Endodermal cell (in vitro differentiated cells): ENCODE data around the gene LY86. TPM values are rescaled to one million over a fixed set of nuclear protein-coding genes. Genes with fewer than 3 reads are reported as not detected.

Source experiments
- DNase-seq: peaks from one replicate; pipeline ENCODE4 v3.0.0-alpha.2; 2017
- H3K27ac ChIP-seq: 2 replicates; pipeline ENCODE4 v1.5.1; 2013; ENCODE audit warnings: mild to moderate bottlenecking, low read depth, low read length, moderate library complexity
- H3K27me3 ChIP-seq: 2 replicates; pipeline ENCODE4 v1.6.1; 2013; ENCODE audit warnings: mild to moderate bottlenecking, low read length, moderate library complexity; ENCODE audit not compliant: insufficient read depth, control insufficient read depth, poor library complexity, severe bottlenecking
- H3K36me3 ChIP-seq: 2 replicates; pipeline ENCODE4 v1.7.0; 2013; ENCODE audit warnings: mild to moderate bottlenecking, low read length, moderate library complexity; ENCODE audit not compliant: control insufficient read depth, insufficient read depth
- H3K4me1 ChIP-seq: one replicate; pipeline ENCODE4 v1.7.0; 2013; ENCODE audit warnings: low read length; ENCODE audit not compliant: control insufficient read depth, insufficient read depth
- H3K4me3 ChIP-seq: 2 replicates; pipeline ENCODE4 v1.5.1; 2013; ENCODE audit warnings: mild to moderate bottlenecking, low read length, moderate library complexity
- H3K9ac ChIP-seq: 2 replicates; pipeline ENCODE4 v1.6.1; 2013; ENCODE audit warnings: mild to moderate bottlenecking, low read length, moderate library complexity; ENCODE audit not compliant: poor library complexity, severe bottlenecking; ENCODE audit errors: extremely low read depth
- H3K9me3 ChIP-seq: 2 replicates; pipeline ENCODE4 v1.6.1; 2013; ENCODE audit warnings: mild to moderate bottlenecking, low read length, moderate library complexity; ENCODE audit not compliant: control insufficient read depth
- H3K27ac Mint-ChIP-seq: 2 replicates; pipeline ENCODE4 v1.8.0; 2020; ENCODE audit warnings: mixed read lengths
- H3K27me3 Mint-ChIP-seq: 2 replicates; pipeline ENCODE4 v1.8.0; 2021; ENCODE audit warnings: mild to moderate bottlenecking, mixed read lengths; ENCODE audit not compliant: insufficient read depth
- H3K36me3 Mint-ChIP-seq: 2 replicates; pipeline ENCODE4 v1.8.0; 2020; ENCODE audit warnings: low read depth, mixed read lengths
- H3K4me1 Mint-ChIP-seq: 2 replicates; pipeline ENCODE4 v1.8.0; 2020; ENCODE audit warnings: mixed read lengths
- H3K4me3 Mint-ChIP-seq: 2 replicates; pipeline ENCODE4 v1.8.0; 2020; ENCODE audit warnings: mild to moderate bottlenecking, moderate library complexity, mixed read lengths
- H3K9me3 Mint-ChIP-seq: 2 replicates; pipeline ENCODE4 v1.8.0; 2020; ENCODE audit warnings: mild to moderate bottlenecking, mixed read lengths
- CTCF ChIP-seq: fragments of 200-600 bp; sonication (generic); conservative IDR thresholded peaks from 2 replicates; pipeline ENCODE4 v1.5.0; 2021; ENCODE audit warnings: antibody characterized with exemption, mild to moderate bottlenecking
- WGBS, 2 experiments: methylation state at CpG; one replicate each; pipeline versions ENCODE4 v1.1.5 to v1.1.7; 2013; ENCODE audit warnings: missing lambda C conversion rate in 2 of 2, mixed read lengths in 1 of 2; ENCODE audit not compliant: insufficient coverage in 1 of 2, insufficient read length in 1 of 2; 5-methylcytosine and 5-hydroxymethylcytosine counted together
- total RNA-seq, 2 donors: library from RNA; stranded (reverse); fragmentation: NEBNext Ultra II Directional in 1 of 2; extraction: Animal tissue kit (Norgen Biotek cat#: 25700) in 1 of 2; gene quantifications; 2 replicates in 1 of 2; 3 replicates in 1 of 2; pipeline ENCODE4 v1.2.1, GENCODE V29; 2021

LY86 gene
- total RNA-seq, 2 donors from 2014 or later: not detected

- H3K36me3 ChIP-seq: no peaks in the 10 kb centered on the region
- Mint-ChIP-seq H3K9me3 (peaks cover 6% of the 10 kb centered on the region), H3K4me3 (no peak overlapping the region), H3K4me1 (no peaks in the 10 kb centered on the region), H3K27me3 (peaks cover 11% of the 10 kb centered on the region), H3K36me3 (no peaks in the 10 kb centered on the region), H3K27ac (no peak overlapping the region)
- H3K27me3 ChIP-seq: peaks cover 8% of the 10 kb centered on the region
- 78 to 92% methylated on average over 1 of the region's 1 CpG for WGBS, 2 experiments
- no peak for DNase-seq
- no peak for TF ChIP-seq CTCF
- no peaks in the 10 kb centered on the region for H3K4me1 ChIP-seq
- H3K27ac ChIP-seq: peak overlapping the region; percentile 14
- H3K4me3 ChIP-seq: no peak overlapping the region
- no peak overlapping the region for H3K9ac ChIP-seq
- peaks cover 7% of the 10 kb centered on the region for H3K9me3 ChIP-seq
These were observed 69.3 kb downstream of the LY86 start for GRCh38 chr6:6657820-6658217.

GRCh38 chr6:6659600-6660327 lies 71.2 kb downstream of the LY86 start:
- Mint-ChIP-seq H3K27ac (no peak overlapping the region), H3K9me3 (peaks cover 6% of the 10 kb centered on the region), H3K4me1 (no peaks in the 10 kb centered on the region), H3K36me3 (no peaks in the 10 kb centered on the region), H3K4me3 (no peak overlapping the region), H3K27me3 (peaks cover 2% of the 10 kb centered on the region)
- 85 to 92% methylated on average over 4 to 7 of the region's 7 CpGs for WGBS, 2 experiments
- H3K27ac ChIP-seq: no peak overlapping the region
- no peaks in the 10 kb centered on the region for H3K4me1 ChIP-seq
- H3K9me3 ChIP-seq: peaks cover 7% of the 10 kb centered on the region
- no peak for TF ChIP-seq CTCF
- no peak overlapping the region for H3K4me3 ChIP-seq
- no peaks in the 10 kb centered on the region for H3K27me3 ChIP-seq
- no peaks in the 10 kb centered on the region for H3K36me3 ChIP-seq
- no peak overlapping the region for H3K9ac ChIP-seq
- no peak for DNase-seq

GRCh38 chr6:6660339-6661045 lies 72.0 kb downstream of the LY86 start:
- Mint-ChIP-seq H3K4me1 (peaks cover 1% of the 10 kb centered on the region), H3K9me3 (peaks cover 6% of the 10 kb centered on the region), H3K4me3 (no peak overlapping the region), H3K36me3 (no peaks in the 10 kb centered on the region), H3K27ac (no peak overlapping the region), H3K27me3 (peaks cover 2% of the 10 kb centered on the region)
- no peak for TF ChIP-seq CTCF
- no peak overlapping the region for H3K9ac ChIP-seq
- H3K9me3 ChIP-seq: peaks cover 7% of the 10 kb centered on the region
- no peaks in the 10 kb centered on the region for H3K4me1 ChIP-seq
- H3K4me3 ChIP-seq: no peak overlapping the region
- DNase-seq: no peak
- H3K27me3 ChIP-seq: no peaks in the 10 kb centered on the region
- no peak overlapping the region for H3K27ac ChIP-seq
- H3K36me3 ChIP-seq: no peaks in the 10 kb centered on the region
- WGBS, 2 experiments: 85 to 98% methylated on average over 7 to 9 of the region's 9 CpGs
